Esophagus (tissue), 2 donors: ENCODE results near the gene SLC35F3. TPM values are rescaled to one million over a fixed set of nuclear protein-coding genes. Genes with fewer than 3 reads are reported as not detected.

Source experiments
- H3K27ac ChIP-seq, 2 donors: one replicate each; pipeline ENCODE4 v1.5.1; 2013; ENCODE audit warnings: low read depth in 2 of 2, mild to moderate bottlenecking in 2 of 2, inconsistent platforms in 1 of 2, low read length in 1 of 2, moderate library complexity in 1 of 2
- H3K27me3 ChIP-seq, 2 donors: one replicate each; pipeline ENCODE4 v1.6.1; 2013; ENCODE audit warnings: low read length in 2 of 2, control low read depth in 1 of 2, mild to moderate bottlenecking in 1 of 2; ENCODE audit not compliant: insufficient read depth in 2 of 2, control insufficient read depth in 1 of 2
- H3K36me3 ChIP-seq, 2 donors: one replicate each; pipeline ENCODE4 v1.6.1; 2013; ENCODE audit warnings: low read length in 1 of 2; ENCODE audit not compliant: control insufficient read depth in 2 of 2, insufficient read depth in 2 of 2
- H3K4me1 ChIP-seq, 2 donors: one replicate each; pipeline ENCODE4 v1.6.1; 2013; ENCODE audit warnings: low read length in 1 of 2; ENCODE audit not compliant: control insufficient read depth in 2 of 2, insufficient read depth in 2 of 2
- H3K4me3 ChIP-seq, 2 donors: one replicate each; pipeline ENCODE4 v1.5.1; 2013; ENCODE audit warnings: low read length in 2 of 2, mild to moderate bottlenecking in 2 of 2, low read depth in 1 of 2, moderate library complexity in 1 of 2
- H3K9me3 ChIP-seq, 2 donors: one replicate each; pipeline ENCODE4 v1.6.1; 2013; ENCODE audit warnings: mild to moderate bottlenecking in 2 of 2, low read depth in 1 of 2, low read length in 1 of 2, moderate library complexity in 1 of 2; ENCODE audit not compliant: control insufficient read depth in 2 of 2, insufficient read depth in 1 of 2
- WGBS, 2 donors: extraction: QIAGEN DNeasy Blood & Tissue Kit; methylation state at CpG; one replicate each; pipeline ENCODE4 v1.1.7; 2013; 5-methylcytosine and 5-hydroxymethylcytosine counted together
- polyA plus RNA-seq, 2 donors: library from polyadenylated mRNA; stranded (reverse); fragments of 200-250 nt; gene quantifications; one replicate each; pipeline ENCODE4 v1.2.3, GENCODE V29; 2013
- donor health status: healthy with polysubstance abuse.
- donor health status: Bipolar disorder and iron deficiency.

Gene SLC35F3
- polyA plus RNA-seq, 2 donors = 0.24 to 0.69 TPM

- H3K27me3 ChIP-seq = no peaks in the 10 kb centered on the region
- H3K9me3 ChIP-seq = no peaks in the 10 kb centered on the region
- H3K36me3 ChIP-seq = no peaks in the 10 kb centered on the region
- 54 to 74% methylated on average over 5 of the region's 5 CpGs for WGBS, 2 donors
- H3K4me3 ChIP-seq = no peak overlapping the region
- H3K4me1 ChIP-seq = no peaks in the 10 kb centered on the region
- no peak overlapping the region for H3K27ac ChIP-seq
Observed at GRCh38 chr1:234134878-234135277, 230.4 kb downstream of the SLC35F3 start.

GRCh38 chr1:234135501-234135900 lies 231.0 kb downstream of the SLC35F3 start:
- no peaks in the 10 kb centered on the region for H3K27me3 ChIP-seq
- no peak overlapping the region for H3K27ac ChIP-seq
- H3K4me1 ChIP-seq = no peaks in the 10 kb centered on the region
- 69 to 77% methylated on average over 4 of the region's 4 CpGs for WGBS, 2 donors
- H3K9me3 ChIP-seq = no peaks in the 10 kb centered on the region
- no peak overlapping the region for H3K4me3 ChIP-seq
- no peaks in the 10 kb centered on the region for H3K36me3 ChIP-seq

- Histone ChIP-seq H3K9me3 (no peaks in the 10 kb centered on the region), H3K4me1 (no peaks in the 10 kb centered on the region), H3K4me3 (no peak overlapping the region), H3K36me3 (no peaks in the 10 kb centered on the region), H3K27ac (no peak overlapping the region), H3K27me3 (no peaks in the 10 kb centered on the region)
Observed at GRCh38 chr1:234136073-234136472, 231.6 kb downstream of the SLC35F3 start.

- no peaks in the 10 kb centered on the region for H3K4me1 ChIP-seq
- H3K27me3 ChIP-seq = peaks cover 2 to 3% of the 10 kb centered on the region in 2 donors
- no peak overlapping the region for H3K4me3 ChIP-seq
- WGBS, 2 donors = 76 to 83% methylated on average over 6 of the region's 6 CpGs
- no peaks in the 10 kb centered on the region for H3K9me3 ChIP-seq
- no peak overlapping the region for H3K27ac ChIP-seq
- H3K36me3 ChIP-seq = no peaks in the 10 kb centered on the region
Observed at GRCh38 chr1:234139966-234140365, 235.5 kb downstream of the SLC35F3 start.

- no peak overlapping the region for H3K4me3 ChIP-seq
- 92 to 94% methylated on average over 9 of the region's 9 CpGs for WGBS, 2 donors
Observed at GRCh38 chr1:234140388-234140787, 235.9 kb downstream of the SLC35F3 start.

GRCh38 chr1:234141006-234141405 lies 236.5 kb downstream of the SLC35F3 start:
- no peaks in the 10 kb centered on the region for H3K4me1 ChIP-seq
- no peak overlapping the region for H3K27ac ChIP-seq
- peaks cover 2 to 3% of the 10 kb centered on the region in 2 donors for H3K27me3 ChIP-seq
- WGBS, 2 donors = 85 to 88% methylated on average over 2 of the region's 2 CpGs
- H3K9me3 ChIP-seq = no peaks in the 10 kb centered on the region
- no peaks in the 10 kb centered on the region for H3K36me3 ChIP-seq
- H3K4me3 ChIP-seq = no peak overlapping the region

More at GRCh38 chr1:234140388-234140787, 235.9 kb downstream of the SLC35F3 start:
- no peaks in the 10 kb centered on the region for H3K36me3 ChIP-seq
- no peaks in the 10 kb centered on the region for H3K9me3 ChIP-seq
- no peaks in the 10 kb centered on the region for H3K4me1 ChIP-seq
- H3K27ac ChIP-seq = no peak overlapping the region
- H3K27me3 ChIP-seq = peaks cover 2 to 3% of the 10 kb centered on the region in 2 donors

- Histone ChIP-seq H3K27me3 (peaks cover 2 to 3% of the 10 kb centered on the region in 2 donors), H3K36me3 (no peaks in the 10 kb centered on the region), H3K4me1 (no peaks in the 10 kb centered on the region), H3K9me3 (peaks cover 0 to 5% of the 10 kb centered on the region in 2 donors), H3K4me3 (no peak overlapping the region), H3K27ac (no peak overlapping the region)
- 84 to 89% methylated on average over 2 of the region's 2 CpGs for WGBS, 2 donors
Observed at GRCh38 chr1:234143681-234144080, 239.2 kb downstream of the SLC35F3 start.

- H3K4me1 ChIP-seq = no peaks in the 10 kb centered on the region
- H3K4me3 ChIP-seq = no peak overlapping the region
- H3K9me3 ChIP-seq = peaks cover 0 to 5% of the 10 kb centered on the region in 2 donors
- WGBS, 2 donors = 86 to 89% methylated on average over 4 of the region's 4 CpGs
- no peaks in the 10 kb centered on the region for H3K36me3 ChIP-seq
- H3K27ac ChIP-seq = no peak overlapping the region
- H3K27me3 ChIP-seq = peaks cover 2 to 3% of the 10 kb centered on the region in 2 donors
Observed at GRCh38 chr1:234144901-234145300, 240.4 kb downstream of the SLC35F3 start.

GRCh38 chr1:234148350-234148749 lies 243.9 kb downstream of the SLC35F3 start:
- H3K9me3 ChIP-seq = peaks cover 0 to 5% of the 10 kb centered on the region in 2 donors
- H3K27ac ChIP-seq = no peak overlapping the region
- H3K36me3 ChIP-seq = no peaks in the 10 kb centered on the region
- H3K4me3 ChIP-seq = no peak overlapping the region
- WGBS, 2 donors = 52 to 71% methylated on average over 3 of the region's 3 CpGs
- H3K27me3 ChIP-seq = peaks cover 2 to 6% of the 10 kb centered on the region in 2 donors
- no peaks in the 10 kb centered on the region for H3K4me1 ChIP-seq

- no peaks in the 10 kb centered on the region for H3K36me3 ChIP-seq
- H3K4me1 ChIP-seq = no peaks in the 10 kb centered on the region
- H3K27me3 ChIP-seq = peaks cover 2 to 6% of the 10 kb centered on the region in 2 donors
- 88 to 94% methylated on average over 1 of the region's 1 CpG for whole genome bisulfite sequencing, 2 donors
- peaks cover 0 to 5% of the 10 kb centered on the region in 2 donors for H3K9me3 ChIP-seq
- H3K27ac ChIP-seq = no peak overlapping the region
- no peak overlapping the region for H3K4me3 ChIP-seq
Observed at GRCh38 chr1:234148816-234149215, 244.3 kb downstream of the SLC35F3 start.
